ENCODE measurements around the gene EGFL6.
"Not testable (repeated sequence)": the region's sequence is repeated elsewhere in the genome, so short reads cannot be mapped to it uniquely, and the experiment has no call there.

The EGFL6 gene

DNA sequence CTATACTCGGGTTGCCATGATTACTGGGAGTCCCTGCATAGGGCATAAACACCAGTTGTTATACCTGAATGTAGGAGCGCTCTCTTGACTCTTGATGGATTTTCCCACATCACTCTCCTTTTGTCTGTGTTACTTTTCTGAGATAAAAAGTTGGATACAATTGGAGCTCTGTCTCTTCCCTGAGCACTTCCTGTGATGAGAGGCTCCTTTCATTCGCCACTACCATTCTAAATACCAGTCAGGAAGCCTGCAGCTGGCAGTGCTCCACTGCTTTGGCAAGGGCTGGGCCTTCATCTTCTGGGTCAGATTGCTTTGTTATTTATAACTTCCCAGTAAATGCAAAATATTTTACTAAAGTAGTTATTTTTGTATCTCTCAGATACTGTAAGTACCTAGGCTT is 97.4 kb downstream of the EGFL6 start:
- DNase-seq: no peak
- Histone ChIP-seq H3K36me3 (peaks cover 2% of the 10 kb centered on the region; the same call in 1 of the 2 replicates), H3K4me3 (ENCODE audit: low read depth, low read length) (no peak overlapping the region), H3K9me3 (ENCODE audit: severe bottlenecking) (no peaks in the 10 kb centered on the region), H3K27me3 (ENCODE audit: insufficient read depth, low read depth, severe bottlenecking) (no peaks in the 10 kb centered on the region), H3K27ac (no peak overlapping the region)
- TF ChIP-seq, protein P1, sequence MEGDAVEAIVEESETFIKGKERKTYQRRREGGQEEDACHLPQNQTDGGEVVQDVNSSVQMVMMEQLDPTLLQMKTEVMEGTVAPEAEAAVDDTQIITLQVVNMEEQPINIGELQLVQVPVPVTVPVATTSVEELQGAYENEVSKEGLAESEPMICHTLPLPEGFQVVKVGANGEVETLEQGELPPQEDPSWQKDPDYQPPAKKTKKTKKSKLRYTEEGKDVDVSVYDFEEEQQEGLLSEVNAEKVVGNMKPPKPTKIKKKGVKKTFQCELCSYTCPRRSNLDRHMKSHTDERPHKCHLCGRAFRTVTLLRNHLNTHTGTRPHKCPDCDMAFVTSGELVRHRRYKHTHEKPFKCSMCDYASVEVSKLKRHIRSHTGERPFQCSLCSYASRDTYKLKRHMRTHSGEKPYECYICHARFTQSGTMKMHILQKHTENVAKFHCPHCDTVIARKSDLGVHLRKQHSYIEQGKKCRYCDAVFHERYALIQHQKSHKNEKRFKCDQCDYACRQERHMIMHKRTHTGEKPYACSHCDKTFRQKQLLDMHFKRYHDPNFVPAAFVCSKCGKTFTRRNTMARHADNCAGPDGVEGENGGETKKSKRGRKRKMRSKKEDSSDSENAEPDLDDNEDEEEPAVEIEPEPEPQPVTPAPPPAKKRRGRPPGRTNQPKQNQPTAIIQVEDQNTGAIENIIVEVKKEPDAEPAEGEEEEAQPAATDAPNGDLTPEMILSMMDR (IDR thresholded peaks at IDR 0.05; ENCODE audit: low read depth, low read length): no peak

DNA sequence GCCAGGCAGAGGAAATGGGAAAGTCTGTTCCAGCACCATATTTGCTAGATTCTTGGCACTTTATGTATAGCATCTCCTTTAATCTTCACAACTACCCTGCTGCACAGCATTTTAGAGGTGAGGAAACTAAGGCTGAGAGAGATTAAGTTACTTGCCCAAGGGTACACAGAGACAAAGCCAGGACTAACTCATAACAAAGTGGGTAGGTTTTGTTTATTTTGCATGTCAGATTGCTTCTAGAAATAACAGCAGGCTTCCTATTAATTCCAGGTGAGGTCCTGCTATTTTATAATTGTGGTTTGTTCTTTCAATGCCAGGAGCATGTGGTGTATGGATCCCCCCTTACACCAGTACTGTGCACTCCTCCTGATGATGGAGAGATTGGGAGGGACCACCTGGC is 98.5 kb downstream of the EGFL6 start:
- Histone ChIP-seq H3K4me3 (ENCODE audit: low read depth, low read length) (no peak overlapping the region), H3K27me3 (ENCODE audit: insufficient read depth, low read depth, severe bottlenecking) (no peaks in the 10 kb centered on the region), H3K9me3 (ENCODE audit: severe bottlenecking) (no peaks in the 10 kb centered on the region), H3K36me3 (peaks cover 2% of the 10 kb centered on the region; the same call in 1 of the 2 replicates), H3K27ac (no peak overlapping the region)
- TF ChIP-seq, protein P1 (IDR thresholded peaks at IDR 0.05; ENCODE audit: low read depth, low read length): no peak
- no peak for DNase-seq

DNA sequence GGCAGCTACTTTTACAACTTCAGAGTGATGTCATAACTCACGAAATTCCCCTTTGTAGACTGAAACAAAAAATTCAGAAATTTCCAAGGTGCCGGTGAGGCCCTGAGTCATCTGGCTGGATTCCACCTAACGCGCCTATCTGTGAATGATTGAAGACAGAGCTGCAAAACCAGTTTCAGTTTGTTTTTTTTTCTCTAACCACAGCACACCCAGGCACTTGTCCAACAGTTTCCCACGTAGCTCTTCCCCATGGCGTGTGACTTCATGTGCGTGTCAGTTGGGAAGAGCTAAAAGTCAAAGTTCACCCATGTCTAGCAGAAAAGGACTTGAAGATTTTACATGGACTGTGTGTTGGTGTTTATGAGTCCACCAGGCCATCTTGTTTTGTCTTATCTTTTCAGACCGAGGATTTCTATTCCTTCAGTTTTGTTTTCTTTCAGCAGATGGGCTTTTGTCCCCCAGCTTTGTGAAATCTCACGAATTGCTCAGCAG is 99.9 kb downstream of the EGFL6 start:
- H3K4me3 ChIP-seq (ENCODE audit: low read depth, low read length): no peak overlapping the region
- no peak overlapping the region for H3K27ac ChIP-seq
- H3K36me3 ChIP-seq: no peaks in the 10 kb centered on the region
- TF ChIP-seq, protein P1 (IDR thresholded peaks at IDR 0.05; ENCODE audit: low read depth, low read length): no peak
- H3K27me3 ChIP-seq (ENCODE audit: insufficient read depth, low read depth, severe bottlenecking): no peaks in the 10 kb centered on the region
- no peaks in the 10 kb centered on the region for H3K9me3 ChIP-seq (ENCODE audit: severe bottlenecking)
- DNase-seq: no peak

DNA sequence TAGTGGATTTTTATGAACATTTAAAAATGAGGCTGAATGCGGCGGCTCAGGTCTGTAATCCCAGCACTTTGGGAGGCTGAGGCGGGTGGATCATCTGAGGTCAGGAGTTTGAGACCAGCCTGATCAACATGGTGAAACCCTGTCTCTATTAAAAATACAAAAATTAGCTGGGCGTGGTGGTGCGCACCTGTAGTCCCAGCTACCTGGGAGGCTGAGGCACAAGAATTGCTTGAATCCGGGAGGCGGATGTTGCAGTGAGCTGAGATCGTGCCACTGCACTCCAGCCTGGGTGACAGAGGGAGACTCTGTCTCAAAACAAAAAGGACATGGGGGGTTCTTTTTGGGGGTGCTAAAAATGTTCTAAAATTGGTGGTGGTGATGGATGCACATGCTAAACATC is 100.4 kb downstream of the EGFL6 start:
- H3K4me3 ChIP-seq (ENCODE audit: low read depth, low read length); H3K27ac ChIP-seq; DNase-seq; H3K9me3 ChIP-seq (ENCODE audit: severe bottlenecking); H3K27me3 ChIP-seq (ENCODE audit: insufficient read depth, low read depth, severe bottlenecking); H3K36me3 ChIP-seq: not testable (repeated sequence)

DNA sequence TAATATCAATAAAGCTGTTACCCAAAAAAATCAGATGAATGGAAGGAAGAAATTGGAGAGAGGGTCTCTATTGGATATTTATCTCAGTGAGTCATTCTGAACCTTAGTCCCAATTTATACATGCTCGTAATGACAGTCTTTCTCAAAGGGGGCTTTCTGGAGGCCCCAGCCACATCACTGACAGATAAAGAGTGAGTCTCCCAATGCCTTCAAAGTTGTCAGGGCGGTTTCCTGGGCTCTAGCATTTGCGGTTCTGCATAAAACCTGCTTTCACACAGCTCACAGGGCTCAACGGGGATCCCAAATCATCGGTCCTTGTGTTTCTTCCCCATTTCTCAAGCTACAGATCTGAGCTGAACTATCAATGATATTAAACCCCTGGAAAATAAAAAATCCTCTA is 100.8 kb downstream of the EGFL6 start:
- Histone ChIP-seq H3K36me3 (no peaks in the 10 kb centered on the region), H3K4me3 (ENCODE audit: low read depth, low read length) (no peak overlapping the region), H3K27me3 (ENCODE audit: insufficient read depth, low read depth, severe bottlenecking) (no peaks in the 10 kb centered on the region), H3K27ac (no peak overlapping the region), H3K9me3 (ENCODE audit: severe bottlenecking) (no peaks in the 10 kb centered on the region)
- TF ChIP-seq, protein P1 (IDR thresholded peaks at IDR 0.05; ENCODE audit: low read depth, low read length): no peak
- no peak for DNase-seq

DNA sequence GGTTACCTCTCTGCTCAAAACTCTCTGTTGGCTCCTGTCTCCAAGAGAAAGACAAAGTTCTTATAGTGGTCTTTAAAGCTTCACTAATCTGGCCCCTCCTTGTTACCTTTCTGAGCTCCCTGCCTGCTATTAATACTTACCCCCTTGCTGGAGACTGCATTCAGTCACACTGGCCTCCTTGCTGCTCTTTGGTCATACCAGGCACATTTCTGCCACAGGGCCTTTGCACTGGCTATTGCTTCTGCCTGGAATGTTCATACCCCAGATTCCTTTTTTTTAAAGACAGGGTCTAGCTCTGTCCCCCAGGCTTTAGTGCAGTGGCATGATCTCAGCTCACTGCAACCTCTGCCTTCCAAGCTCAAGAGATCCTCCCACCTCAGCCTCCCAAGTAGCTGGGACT is 103.6 kb downstream of the EGFL6 start:
- H3K27ac ChIP-seq: no peak overlapping the region
- no peaks in the 10 kb centered on the region for H3K27me3 ChIP-seq (ENCODE audit: insufficient read depth, low read depth, severe bottlenecking)
- no peaks in the 10 kb centered on the region for H3K9me3 ChIP-seq (ENCODE audit: severe bottlenecking)
- no peak overlapping the region for H3K4me3 ChIP-seq (ENCODE audit: low read depth, low read length)
- DNase-seq: no peak
- no peaks in the 10 kb centered on the region for H3K36me3 ChIP-seq
- TF ChIP-seq, protein P1 (IDR thresholded peaks at IDR 0.05; ENCODE audit: low read depth, low read length): no peak

All from WERI-Rb-1 (cell line).